B cell (primary cell): ENCODE results near the gene NUDT4. TPM values are rescaled to one million over a fixed set of nuclear protein-coding genes. Genes with fewer than 3 reads are reported as not detected.

Source experiments
- ATAC-seq: fragments of 200-7000 bp; cut with Tn5 transposase; one replicate; pipeline ENCODE4 v1.10.0; 2021; ENCODE audit warnings: low read depth, mild to moderate bottlenecking, moderate number of reproducible peaks, moderate library complexity
- CTCF ChIA-PET: fragments of 350-600 bp; sonication (Branson Sonifier 250); formaldehyde crosslinking; loops from one replicate; lab custom pipeline; 2021; ENCODE audit warnings: antibody characterized with exemption, inconsistent platforms; lab: Charles Lee
- POLR2A ChIA-PET: fragments of 350-600 bp; sonication (Branson Sonifier 250); formaldehyde crosslinking; loops from one replicate; lab custom pipeline; 2021; ENCODE audit warnings: antibody characterized with exemption; lab: Charles Lee
- DNase-seq: peaks from one replicate; pipeline ENCODE4 v3.0.0; 2013
- H2AFZ ChIP-seq: 2 replicates; pipeline ENCODE4 v1.6.1; 2012; ENCODE audit warnings: mild to moderate bottlenecking, low read depth, low read length; ENCODE audit not compliant: insufficient read depth, poor library complexity, severe bottlenecking
- H3K27ac ChIP-seq, 2 donors: 1 replicate in 1 of 2; 2 replicates in 1 of 2; pipeline ENCODE4 v1.5.1; 2012 to 2013; ENCODE audit warnings: low read length in 2 of 2, mild to moderate bottlenecking in 2 of 2, moderate library complexity in 1 of 2
- H3K27me3 ChIP-seq, 4 experiments: fragments of 200-600 bp in 1 of 4; sonication (generic) in 1 of 4; replicated peaks in 1 of 4; 1 replicate in 2 of 4; 2 replicates in 2 of 4; pipeline versions ENCODE4 v1.6.1 to v1.7.0; 2013 to 2016; ENCODE audit warnings: low read length in 3 of 4, mild to moderate bottlenecking in 2 of 4, mixed read lengths in 1 of 4, moderate library complexity in 1 of 4; ENCODE audit not compliant: insufficient read depth in 4 of 4, control insufficient read depth in 3 of 4; ENCODE audit errors: control extremely low read depth in 1 of 4
- H3K36me3 ChIP-seq, 2 experiments: replicated peaks in 1 of 2; 1 replicate in 1 of 2; 2 replicates in 1 of 2; pipeline versions ENCODE4 v1.6.1 to v1.7.1; 2013; ENCODE audit warnings: low read length in 1 of 2; ENCODE audit not compliant: insufficient read depth in 2 of 2, control insufficient read depth in 1 of 2; ENCODE audit errors: control extremely low read depth in 1 of 2, extremely low read depth in 1 of 2
- H3K4me1 ChIP-seq, 2 donors: fragments of 200-600 bp in 1 of 2; sonication (generic) in 1 of 2; 1 replicate in 1 of 2; 2 replicates in 1 of 2; pipeline versions ENCODE4 v1.5.1 to v1.6.1; 2013 to 2017; ENCODE audit warnings: low read length in 2 of 2; ENCODE audit not compliant: control insufficient read depth in 2 of 2, insufficient read depth in 2 of 2
- H3K4me2 ChIP-seq: replicated peaks from 2 replicates; pipeline ENCODE3; 2012; ENCODE audit warnings: mild to moderate bottlenecking, low read depth, low read length; ENCODE audit not compliant: poor library complexity, severe bottlenecking
- H3K4me3 ChIP-seq, 5 experiments: fragments of 200-600 bp in 1 of 5; sonication (generic) in 1 of 5; 1 replicate in 3 of 5; 2 replicates in 2 of 5; pipeline versions ENCODE4 v1.5.1 to v1.7.0; 2011 to 2016; ENCODE audit warnings: low read length in 4 of 5, mild to moderate bottlenecking in 4 of 5, low read depth in 2 of 5, control low read depth in 1 of 5, moderate library complexity in 1 of 5; ENCODE audit not compliant: insufficient read depth in 1 of 5; ENCODE audit errors: control extremely low read depth in 1 of 5, extremely low read depth in 1 of 5
- H3K79me2 ChIP-seq: fragments of 200-600 bp; sonication (generic); one replicate; pipeline ENCODE4 v1.6.0; 2016; ENCODE audit warnings: low read length; ENCODE audit not compliant: control insufficient read depth, insufficient read depth
- H3K9ac ChIP-seq: fragments of 200-600 bp; sonication (generic); 2 replicates; pipeline ENCODE4 v1.6.1; 2017; ENCODE audit warnings: mild to moderate bottlenecking, low read length, moderate library complexity
- H3K9me3 ChIP-seq, 3 donors: one replicate each; pipeline versions ENCODE4 v1.6.1 to v1.7.1; 2013; ENCODE audit warnings: low read length in 2 of 3; ENCODE audit not compliant: control insufficient read depth in 2 of 3, insufficient read depth in 1 of 3; ENCODE audit errors: control extremely low read depth in 1 of 3
- H4K20me1 ChIP-seq: 2 replicates; pipeline ENCODE4 v1.6.0; 2012; ENCODE audit warnings: mild to moderate bottlenecking, low read length; ENCODE audit not compliant: insufficient read depth, control insufficient read depth, poor library complexity, severe bottlenecking
- H3K27ac Mint-ChIP-seq: one replicate; pipeline ENCODE4 v1.8.0; 2021; ENCODE audit warnings: mixed read lengths
- H3K27me3 Mint-ChIP-seq: one replicate; pipeline ENCODE4 v1.8.0; 2021; ENCODE audit warnings: mixed read lengths
- H3K4me1 Mint-ChIP-seq: one replicate; pipeline ENCODE4 v1.8.0; 2021; ENCODE audit warnings: mixed read lengths
- H3K4me3 Mint-ChIP-seq: one replicate; pipeline ENCODE4 v1.8.0; 2021; ENCODE audit warnings: mixed read lengths
- H3K9me3 Mint-ChIP-seq: one replicate; pipeline ENCODE4 v1.8.0; 2022; ENCODE audit warnings: mixed read lengths; ENCODE audit not compliant: insufficient read depth
- CTCF ChIP-seq: fragments of 200-600 bp; IDR thresholded peaks from one replicate; pipeline ENCODE4 v1.8.0; 2022; ENCODE audit warnings: antibody characterized with exemption, mild to moderate bottlenecking
- EZH2 ChIP-seq: IDR thresholded peaks from 2 replicates; pipeline ENCODE4 v1.6.1; 2012; ENCODE audit warnings: borderline replicate concordance, low read depth, mild to moderate bottlenecking, moderate library complexity, low read length; ENCODE audit not compliant: insufficient read depth, poor library complexity, severe bottlenecking
- WGBS: methylation state at CpG from one replicate; pipeline ENCODE4 v1.1.5; 2013; ENCODE audit warnings: missing lambda C conversion rate; ENCODE audit not compliant: insufficient coverage; 5-methylcytosine and 5-hydroxymethylcytosine counted together
- intact Hi-C: fragments of 100-400 bp; cut with micrococcal nuclease; formaldehyde crosslinking; loops from one replicate; pipeline ENCODE4 v1.10.0; 2022
- polyA plus RNA-seq: library from polyadenylated mRNA; depleted of rRNA; stranded (reverse); fragments of >200 nt; gene quantifications from 2 replicates; pipeline ENCODE4 v1.2.3, GENCODE V29; 2012
- total RNA-seq, 2 donors: library from RNA; stranded (reverse); fragments of 120-200 nt in 1 of 2; gene quantifications; 1 replicate in 1 of 2; 2 replicates in 1 of 2; pipeline versions ENCODE4 v1.2.3 to v1.2.4, GENCODE V29; 2013 to 2022

The NUDT4 gene
- total and polyA plus RNA-seq, 2 donors (not counting 1 experiment from before 2014, with no cell fraction given), result 18.3 to 56.8 TPM

- peaks cover 64% of the 10 kb centered on the region for H3K79me2 ChIP-seq
- POLR2A ChIA-PET, result interaction anchor here (2.3 kb wide), 1 partner anchor 14 kb away, joined by 7 read pairs; no protein-coding TSS in a partner anchor
- ATAC-seq, result no peak
- CTCF ChIA-PET, result interaction anchor here (2.4 kb wide), 1 partner anchor 21 kb away, joined by 9 read pairs; no protein-coding TSS in a partner anchor
- peak overlapping the region; percentile 65 to 92 (median 84) for H3K4me3 ChIP-seq
- no peaks in the 10 kb centered on the region for H3K27me3 ChIP-seq
- Mint-ChIP-seq H3K4me1 (peaks cover 61% of the 10 kb centered on the region), H3K9me3 (no peaks in the 10 kb centered on the region), H3K4me3 (peak overlapping the region; percentile 92), H3K27ac (peak overlapping the region; percentile 91), H3K27me3 (no peaks in the 10 kb centered on the region)
- TF ChIP-seq EZH2, result no peak
- no peak for TF ChIP-seq CTCF
- H3K36me3 ChIP-seq, result no peaks in the 10 kb centered on the region
- no peak for DNase-seq
- peak overlapping the region; percentile 88 to 97 for H3K27ac ChIP-seq
- H3K9me3 ChIP-seq, result no peaks in the 10 kb centered on the region
- peak overlapping the region; percentile 90 for H2AFZ ChIP-seq
- peak overlapping the region; percentile 86 for H3K4me2 ChIP-seq
- peaks cover 57 to 62% of the 10 kb centered on the region in 2 donors for H3K4me1 ChIP-seq
- 60% methylated on average over 3 of the region's 12 CpGs for WGBS
- intact Hi-C loops, result loop anchor here (5.0 kb wide), 3 partner anchors 132 to 1017 kb away; partner anchors contain the start of genes CEP83 and SOCS2
- H3K9ac ChIP-seq, result peak overlapping the region; percentile 96
- peaks cover 29% of the 10 kb centered on the region for H4K20me1 ChIP-seq
Measured at GRCh38 chr12:93440043-93440835, 62.5 kb downstream of the NUDT4 start.
